ENCODE data around the gene OR6C2.

Gene OR6C2

GRCh38 chr12:55501601-55502000, 57.7 kb downstream of the OR6C2 start:
- TF ChIP-seq POLR2AphosphoS5 (IDR thresholded peaks at IDR 0.05; ENCODE audit: low read depth) = no peak
- no peak for TF ChIP-seq CTCF (IDR thresholded peaks at IDR 0.05; ENCODE audit: insufficient read depth, low read length)
- no peak for TF ChIP-seq GABPA (IDR thresholded peaks at IDR 0.05; ENCODE audit: low read depth)
- TF ChIP-seq REST (IDR thresholded peaks at IDR 0.05; ENCODE audit: insufficient replicate concordance, low read depth) = no peak
- TF ChIP-seq SPI1 (IDR thresholded peaks at IDR 0.05; ENCODE audit: borderline replicate concordance, low read depth) = no peak
- DNase-seq (ENCODE audit: low read depth in 1 of 2, low spot score in 1 of 2) = no peak
- H3K27me3 ChIP-seq (ENCODE audit: insufficient read depth, poor library complexity, severe bottlenecking) = peaks cover 5% of the 10 kb centered on the region
- no peak overlapping the region for H3K4me3 ChIP-seq (replicated peaks; ENCODE audit: insufficient read depth, low read length)
- H3K27ac ChIP-seq (replicated peaks) = no peak overlapping the region
